GM12878 (cell line): ENCODE results near the gene APBA3. TPM values are rescaled to one million over a fixed set of nuclear protein-coding genes. Genes with fewer than 3 reads are reported as not detected.

Source experiments
- ATAC-seq: fragments of 200-7000 bp; cut with Tn5 transposase; 3 replicates; pipeline ENCODE4 v1.9.1; 2020; ENCODE audit warnings: mild to moderate bottlenecking, moderate library complexity
- BruUV-seq: library from RNA; stranded (reverse); fragments of 400-500 nt; replicated peaks from 2 replicates; lab custom pipeline; 2021; lab: Mats Ljungman, UMichigan
- CTCF ChIA-PET: fragments of 300-600 bp; sonication (Branson Sonifier 250); formaldehyde crosslinking; extraction: SDS; loops from one replicate; lab custom pipeline; 2021; ENCODE audit warnings: inconsistent platforms; lab: Yijun Ruan, JAX
- POLR2A ChIA-PET: fragments of 350-600 bp; formaldehyde crosslinking; extraction: SDS; loops from one replicate; lab custom pipeline; 2021; ENCODE audit warnings: inconsistent platforms; lab: Charles Lee
- RAD21 ChIA-PET: fragments of 300-600 bp; sonication (Branson Sonifier 250); formaldehyde crosslinking; loops from one replicate; lab custom pipeline; 2023; ENCODE audit warnings: antibody characterized with exemption; ENCODE audit not compliant: unreplicated experiment; lab: Charles Lee
- SMC1A ChIA-PET: fragments of 300-600 bp; sonication (Branson Sonifier 250); formaldehyde crosslinking; loops from one replicate; lab custom pipeline; 2023; ENCODE audit not compliant: unreplicated experiment, uncharacterized antibody; lab: Charles Lee
- DNase-seq: peaks from one replicate; pipeline ENCODE4 v3.0.0-alpha.2; 2011; ENCODE audit warnings: low read depth, low spot score
- FAIRE-seq: peaks from 3 replicates; lab custom pipeline; 2011; peaks lifted over from hg19 to GRCh38; lab: Jason Lieb, UNC
- H2AFZ ChIP-seq: 2 replicates; pipeline ENCODE4 v1.6.0; 2011; ENCODE audit warnings: low read depth, low read length, control low read depth; ENCODE audit not compliant: control insufficient read depth
- H3K27ac ChIP-seq: 2 replicates; pipeline ENCODE4 v1.5.1; 2011; ENCODE audit warnings: control low read depth; ENCODE audit not compliant: control insufficient read depth, insufficient read depth
- H3K27me3 ChIP-seq, 2 experiments: replicated peaks in 1 of 2; 2 replicates each; pipeline versions ENCODE4 v1.6.0 to v1.6.1; 2011; ENCODE audit warnings: low read length in 1 of 2; ENCODE audit not compliant: control insufficient read depth in 2 of 2, insufficient read depth in 2 of 2
- H3K36me3 ChIP-seq, 2 experiments: 2 replicates each; pipeline ENCODE4 v1.5.1; 2011; ENCODE audit warnings: low read length in 1 of 2; ENCODE audit not compliant: control insufficient read depth in 2 of 2, insufficient read depth in 2 of 2
- H3K4me1 ChIP-seq: 2 replicates; pipeline ENCODE4 v1.6.1; 2011; ENCODE audit warnings: mild to moderate bottlenecking, low read length, moderate library complexity, mixed read lengths; ENCODE audit not compliant: control insufficient read depth, insufficient read depth
- H3K4me2 ChIP-seq: 2 replicates; pipeline ENCODE4 v1.6.0; 2011; ENCODE audit warnings: control low read depth; ENCODE audit not compliant: control insufficient read depth, insufficient read depth
- H3K4me3 ChIP-seq: fragments of 200-600 bp; sonication (generic); 2 replicates; pipeline ENCODE4 v1.5.1; 2016
- H3K79me2 ChIP-seq: 2 replicates; pipeline ENCODE4 v1.6.0; 2011; ENCODE audit warnings: low read length; ENCODE audit not compliant: control insufficient read depth, insufficient read depth
- H3K9ac ChIP-seq: 2 replicates; pipeline ENCODE4 v1.8.0; 2011; ENCODE audit warnings: low read length, control low read depth, mixed read lengths; ENCODE audit not compliant: control insufficient read depth, insufficient read depth
- H3K9me3 ChIP-seq: replicated peaks from 3 replicates; pipeline ENCODE4 v1.5.1; 2011; ENCODE audit warnings: mild to moderate bottlenecking, low read length; ENCODE audit not compliant: control insufficient read depth, insufficient read depth
- H4K20me1 ChIP-seq: 2 replicates; pipeline ENCODE4 v1.6.0; 2011; ENCODE audit not compliant: control insufficient read depth, insufficient read depth
- ATF7 ChIP-seq: fragments of 450-650 bp; IDR thresholded peaks from 2 replicates; pipeline ENCODE4 v1.6.1; 2016; ENCODE audit warnings: low read depth, mild to moderate bottlenecking
- BMI1 ChIP-seq: fragments of 450-650 bp; IDR thresholded peaks from 2 replicates; pipeline ENCODE4 v1.6.1; 2016; ENCODE audit warnings: mild to moderate bottlenecking, moderate library complexity, borderline replicate concordance
- CEBPB ChIP-seq, 2 experiments: fragments of 150-350 bp in 1 of 2; IDR thresholded peaks; 2 replicates each; pipeline ENCODE4 v1.6.1; 2012 to 2014; ENCODE audit warnings: low read depth in 2 of 2, low read length in 2 of 2, borderline replicate concordance in 1 of 2, inconsistent platforms in 1 of 2
- EGR1 ChIP-seq, 2 experiments: IDR thresholded peaks; 1 replicate in 1 of 2; 2 replicates in 1 of 2; pipeline ENCODE4 v1.6.1; 2011 to 2012; ENCODE audit warnings: low read depth in 2 of 2, low read length in 2 of 2, borderline replicate concordance in 1 of 2, mild to moderate bottlenecking in 1 of 2, moderate library complexity in 1 of 2
- HDAC6 ChIP-seq: fragments of 200-600 bp; sonication (generic); IDR thresholded peaks from one replicate; pipeline ENCODE4 v1.8.0; 2017; ENCODE audit warnings: antibody characterized with exemption; ENCODE audit not compliant: unreplicated experiment
- KAT2A ChIP-seq: conservative IDR thresholded peaks from 2 replicates; pipeline ENCODE4 v1.6.1; 2011; ENCODE audit warnings: low read depth, low read length; ENCODE audit not compliant: control insufficient read depth
- MEF2B ChIP-seq: fragments of 450-650 bp; IDR thresholded peaks from 2 replicates; pipeline ENCODE4 v1.6.1; 2018; ENCODE audit warnings: mild to moderate bottlenecking, moderate library complexity; ENCODE audit not compliant: partially characterized antibody, poor library complexity, severe bottlenecking
- MTA3 ChIP-seq: IDR thresholded peaks from 2 replicates; pipeline ENCODE4 v1.6.1; 2012; ENCODE audit warnings: low read length, inconsistent platforms, borderline replicate concordance
- POU2F2 ChIP-seq: IDR thresholded peaks from 3 replicates; pipeline ENCODE4 v1.6.1; 2011; ENCODE audit warnings: low read depth, mild to moderate bottlenecking, low read length, borderline replicate concordance
- RUNX3 ChIP-seq: IDR thresholded peaks from 2 replicates; pipeline ENCODE4 v1.6.1; 2012; ENCODE audit warnings: low read length, inconsistent platforms
- SP1 ChIP-seq: IDR thresholded peaks from one replicate; pipeline ENCODE4 v1.6.1; 2011; ENCODE audit warnings: low read depth, low read length
- ZSCAN29 ChIP-seq: fragments of 450-650 bp; IDR thresholded peaks from 2 replicates; pipeline ENCODE4 v1.6.1; 2017; ENCODE audit warnings: mild to moderate bottlenecking, moderate library complexity
- WGBS: methylation state at CpG from one replicate; pipeline ENCODE4 v1.1.6; 2016; ENCODE audit warnings: low lambda C conversion rate; ENCODE audit not compliant: insufficient replicate concordance, insufficient coverage; ENCODE audit errors: missing lambda C conversion rate; 5-methylcytosine and 5-hydroxymethylcytosine counted together
- in situ Hi-C: fragments of 300-500 bp; cut with MboI; formaldehyde crosslinking; loops from 9 replicates; pipeline ENCODE4 v1.14.3; 2018; ENCODE audit warnings: mixed read lengths
- intact Hi-C: fragments of 100-400 bp; cut with micrococcal nuclease; formaldehyde crosslinking; loops from one replicate; pipeline ENCODE4 v1.14.2; 2022; ENCODE audit not compliant: unreplicated experiment
- polyA plus RNA-seq, 11 experiments: library from polyadenylated mRNA; depleted of rRNA in 4 of 11; unstranded in 6 of 11; stranded (reverse) in 5 of 11; fragments of >200 nt; fragmentation: Nextera tagmentation in 4 of 11; fragmentation: Illumina TruSeq in 1 of 11; extraction: Ambion mirVana in 4 of 11; extraction: Trizol in 1 of 11; gene quantifications; 1 replicate in 1 of 11; 2 replicates in 10 of 11; pipeline versions ENCODE4 v1.2.1 to v1.2.3, GENCODE V29; 2011 to 2016; ENCODE audit warnings: inconsistent platforms in 2 of 11, missing spikeins in 2 of 11, low read depth in 1 of 11
- total RNA-seq, 4 experiments: library from RNA; depleted of rRNA in 3 of 4; stranded (reverse); fragments of >200 nt in 3 of 4; fragmentation: Illumina TruSeq in 1 of 4; extraction: Trizol in 1 of 4; gene quantifications; 2 replicates each; pipeline versions ENCODE4 v1.2.1 to v1.2.3, GENCODE V29; 2013 to 2021
- TF ChIP-seq, protein P1 (sequence below): fragments of 450-650 bp; IDR thresholded peaks from 2 replicates; pipeline ENCODE4 v1.6.1; 2017; ENCODE audit warnings: antibody characterized with exemption, mild to moderate bottlenecking, moderate library complexity
- TF ChIP-seq, protein P2 (sequence below): IDR thresholded peaks from 2 replicates; pipeline ENCODE4 v1.6.1; 2011; ENCODE audit warnings: low read depth, mild to moderate bottlenecking, low read length, moderate library complexity, borderline replicate concordance; ENCODE audit errors: extremely low read depth

The APBA3 gene
- total and polyA plus RNA-seq, 10 of the 15 experiments (the other 5 are each of a cell fraction or from before 2014, with no cell fraction given): 0.31 to 36.4 (median 18.3) TPM

DNA sequence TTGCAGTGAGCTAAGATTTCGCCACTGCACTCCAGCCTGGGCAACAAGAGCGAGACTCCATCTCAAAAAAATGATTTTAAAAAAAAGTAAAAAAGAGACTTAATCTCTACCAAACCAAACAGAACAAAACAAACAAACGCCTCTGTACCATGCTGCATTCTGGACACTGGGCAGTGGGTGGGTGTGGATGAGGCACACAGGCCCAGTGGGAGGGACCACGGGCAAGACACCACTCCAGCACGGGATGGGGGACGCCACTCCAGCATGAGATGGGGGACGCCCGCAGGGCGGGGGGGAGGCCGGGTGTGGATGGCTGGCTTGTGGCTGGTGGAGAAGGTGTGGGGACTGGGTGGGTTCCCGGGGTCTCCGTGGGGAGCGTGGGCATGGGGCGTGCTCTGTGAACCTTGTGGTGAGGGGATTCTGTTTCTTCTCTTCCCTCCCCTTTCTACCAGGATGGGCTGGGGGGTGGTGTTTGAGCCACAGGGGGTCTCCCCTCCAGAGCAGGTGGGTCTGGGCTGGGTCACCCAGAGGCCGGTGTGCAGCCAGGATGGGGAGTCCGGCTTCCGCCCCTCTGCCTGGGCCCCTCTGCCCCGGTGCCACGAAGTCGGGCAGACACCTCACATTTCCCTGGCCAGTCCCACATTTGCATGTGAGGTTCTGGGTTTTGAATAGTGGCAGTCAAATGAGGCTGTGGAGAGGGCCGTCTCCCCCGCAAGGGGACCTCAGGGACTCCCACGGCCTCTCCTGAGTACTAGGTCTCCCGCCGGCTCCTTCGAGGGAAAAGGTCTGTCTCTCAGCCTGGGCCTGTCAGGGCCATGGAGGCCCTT lies 48.6 kb upstream of the APBA3 start:
- no peaks in the 10 kb centered on the region for H4K20me1 ChIP-seq
- peaks cover 14% of the 10 kb centered on the region for H3K4me1 ChIP-seq
- peak overlapping the region; percentile 75 for H3K4me2 ChIP-seq
- FAIRE-seq: peak; percentile 35
- peak overlapping the region; percentile 74 for H2AFZ ChIP-seq
- peak; percentile 74 for ATAC-seq
- H3K27me3 ChIP-seq: no peaks in the 10 kb centered on the region
- no peaks in the 10 kb centered on the region; the same call in 2 of the 3 replicates for H3K9me3 ChIP-seq
- TF ChIP-seq KAT2A (no peak), MEF2B (peak; percentile 62), HDAC6 (no peak), RUNX3 (peak; percentile 26; the same call in 1 of the 2 replicates), BMI1 (no peak), EGR1 (IDR thresholded peaks at IDR 0.05; ENCODE audit: borderline replicate concordance in 1 of 2, low read depth in 2 of 2, low read length in 2 of 2) (peak in 1 of 2 experiments; percentile 55; a peak in 1 of 3 replicates), SP1 (peak; percentile 27), ATF7 (no peak), ZSCAN29 (no peak), POU2F2 (peak; percentile 82; the same call in 2 of the 3 replicates), MTA3 (0 out of 2 replicates have a peak, but pooled peaks have one; percentile 37), CEBPB (IDR thresholded peaks at IDR 0.05; ENCODE audit: borderline replicate concordance in 1 of 2, low read depth in 2 of 2, low read length in 2 of 2) (no peak)
- TF ChIP-seq, protein P1, sequence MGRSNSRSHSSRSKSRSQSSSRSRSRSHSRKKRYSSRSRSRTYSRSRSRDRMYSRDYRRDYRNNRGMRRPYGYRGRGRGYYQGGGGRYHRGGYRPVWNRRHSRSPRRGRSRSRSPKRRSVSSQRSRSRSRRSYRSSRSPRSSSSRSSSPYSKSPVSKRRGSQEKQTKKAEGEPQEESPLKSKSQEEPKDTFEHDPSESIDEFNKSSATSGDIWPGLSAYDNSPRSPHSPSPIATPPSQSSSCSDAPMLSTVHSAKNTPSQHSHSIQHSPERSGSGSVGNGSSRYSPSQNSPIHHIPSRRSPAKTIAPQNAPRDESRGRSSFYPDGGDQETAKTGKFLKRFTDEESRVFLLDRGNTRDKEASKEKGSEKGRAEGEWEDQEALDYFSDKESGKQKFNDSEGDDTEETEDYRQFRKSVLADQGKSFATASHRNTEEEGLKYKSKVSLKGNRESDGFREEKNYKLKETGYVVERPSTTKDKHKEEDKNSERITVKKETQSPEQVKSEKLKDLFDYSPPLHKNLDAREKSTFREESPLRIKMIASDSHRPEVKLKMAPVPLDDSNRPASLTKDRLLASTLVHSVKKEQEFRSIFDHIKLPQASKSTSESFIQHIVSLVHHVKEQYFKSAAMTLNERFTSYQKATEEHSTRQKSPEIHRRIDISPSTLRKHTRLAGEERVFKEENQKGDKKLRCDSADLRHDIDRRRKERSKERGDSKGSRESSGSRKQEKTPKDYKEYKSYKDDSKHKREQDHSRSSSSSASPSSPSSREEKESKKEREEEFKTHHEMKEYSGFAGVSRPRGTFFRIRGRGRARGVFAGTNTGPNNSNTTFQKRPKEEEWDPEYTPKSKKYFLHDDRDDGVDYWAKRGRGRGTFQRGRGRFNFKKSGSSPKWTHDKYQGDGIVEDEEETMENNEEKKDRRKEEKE: no peak
- TF ChIP-seq, protein P2, sequence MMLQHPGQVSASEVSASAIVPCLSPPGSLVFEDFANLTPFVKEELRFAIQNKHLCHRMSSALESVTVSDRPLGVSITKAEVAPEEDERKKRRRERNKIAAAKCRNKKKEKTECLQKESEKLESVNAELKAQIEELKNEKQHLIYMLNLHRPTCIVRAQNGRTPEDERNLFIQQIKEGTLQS: no peak
- H3K4me3 ChIP-seq: no peak overlapping the region
- ChIA-PET SMC1A (no interaction called here), POLR2A (interaction anchor here (0.6 to 0.9 kb wide), 2 partner anchors 167 to 307 kb away, joined by 3 to 6 read pairs; no protein-coding TSS in a partner anchor), CTCF (no interaction called here), RAD21 (no interaction called here)
- intact Hi-C loops: no loop called here
- no peak for DNase-seq
- no peaks in the 10 kb centered on the region for H3K79me2 ChIP-seq
- 14% methylated on average over 22 of the region's 26 CpGs for WGBS
- in situ Hi-C loops: no loop called here
- no peaks in the 10 kb centered on the region for H3K36me3 ChIP-seq
- no TSS peak for BruUV-seq
- H3K9ac ChIP-seq: no peak overlapping the region; the same call in 1 of the 2 replicates
- H3K27ac ChIP-seq: 0 out of 2 replicates have a peak overlapping the region, but pooled peaks have one; percentile 10
